H9 (cell line): ENCODE results near the gene RDH5. TPM values are rescaled to one million over a fixed set of nuclear protein-coding genes. Genes with fewer than 3 reads are reported as not detected.
A peak's percentile ranks its signal among the peaks of the same experiment; 100 is the strongest.

Source experiments
- DNase-seq: peaks from one replicate; pipeline ENCODE4 v3.0.0-alpha.2; 2017
- H2AFZ ChIP-seq: one replicate; pipeline ENCODE4 v1.6.1; 2013; ENCODE audit warnings: mild to moderate bottlenecking, low read length, control low read depth, moderate library complexity
- H2AK5ac ChIP-seq: 2 replicates; pipeline ENCODE4 v1.6.1; 2013; ENCODE audit warnings: low read length, control low read depth, mixed read lengths; ENCODE audit not compliant: insufficient read length
- H2BK120ac ChIP-seq: one replicate; pipeline ENCODE4 v1.6.1; 2013; ENCODE audit warnings: low read depth, mild to moderate bottlenecking, low read length, control low read depth, inconsistent platforms; ENCODE audit not compliant: poor library complexity, severe bottlenecking
- H2BK12ac ChIP-seq: 2 replicates; pipeline ENCODE4 v1.6.1; 2013; ENCODE audit warnings: low read length, control low read depth, mixed read lengths, low read depth; ENCODE audit not compliant: insufficient read length
- H2BK15ac ChIP-seq: 2 replicates; pipeline ENCODE4 v1.6.1; 2013; ENCODE audit warnings: low read depth, low read length, control low read depth
- H2BK20ac ChIP-seq: one replicate; pipeline ENCODE4 v1.6.1; 2013; ENCODE audit warnings: low read depth, mild to moderate bottlenecking, low read length, control low read depth, inconsistent platforms; ENCODE audit not compliant: poor library complexity, severe bottlenecking
- H2BK5ac ChIP-seq: 2 replicates; pipeline ENCODE4 v1.6.1; 2013; ENCODE audit warnings: low read length, control low read depth, mixed read lengths; ENCODE audit not compliant: insufficient read length
- H3K14ac ChIP-seq: 2 replicates; pipeline ENCODE4 v1.6.1; 2013; ENCODE audit warnings: low read length, control low read depth; ENCODE audit not compliant: insufficient read depth
- H3K18ac ChIP-seq: 2 replicates; pipeline ENCODE4 v1.6.1; 2013; ENCODE audit warnings: low read depth, mild to moderate bottlenecking, mixed read lengths, low read length, control low read depth; ENCODE audit not compliant: insufficient read length
- H3K23ac ChIP-seq: 2 replicates; pipeline ENCODE4 v1.6.1; 2013; ENCODE audit warnings: low read length, control low read depth, mixed read lengths, low read depth; ENCODE audit not compliant: insufficient read length
- H3K23me2 ChIP-seq: 2 replicates; pipeline ENCODE4 v1.6.1; 2013; ENCODE audit warnings: low read depth, mild to moderate bottlenecking, mixed read lengths, low read length, control low read depth; ENCODE audit not compliant: insufficient read length, poor library complexity, severe bottlenecking
- H3K27ac ChIP-seq: 2 replicates; pipeline ENCODE4 v1.5.1; 2013; ENCODE audit warnings: low read length, control low read depth, mixed read lengths, low read depth; ENCODE audit not compliant: insufficient read length
- H3K27me3 ChIP-seq: 2 replicates; pipeline ENCODE4 v1.6.1; 2013; ENCODE audit warnings: low read length, control low read depth, inconsistent platforms; ENCODE audit not compliant: insufficient read depth
- H3K4ac ChIP-seq: 2 replicates; pipeline ENCODE4 v1.6.1; 2013; ENCODE audit warnings: low read depth, mild to moderate bottlenecking, control low read depth, inconsistent platforms, low read length, moderate library complexity
- H3K4me1 ChIP-seq: 2 replicates; pipeline ENCODE4 v1.6.1; 2013; ENCODE audit warnings: low read length, control low read depth, inconsistent platforms; ENCODE audit not compliant: insufficient read depth
- H3K4me2 ChIP-seq: 2 replicates; pipeline ENCODE4 v1.6.1; 2013; ENCODE audit warnings: low read length, control low read depth, mixed read lengths; ENCODE audit not compliant: insufficient read length, insufficient read depth
- H3K56ac ChIP-seq: 2 replicates; pipeline ENCODE4 v1.6.1; 2013; ENCODE audit warnings: low read depth, mild to moderate bottlenecking, mixed read lengths, low read length, control low read depth; ENCODE audit not compliant: insufficient read length
- H3K79me1 ChIP-seq: 2 replicates; pipeline ENCODE4 v1.6.1; 2013; ENCODE audit warnings: low read depth, mild to moderate bottlenecking, moderate library complexity, low read length, control low read depth, inconsistent platforms; ENCODE audit not compliant: insufficient read depth, poor library complexity, severe bottlenecking
- H3K79me2 ChIP-seq: 2 replicates; pipeline ENCODE4 v1.6.1; 2013; ENCODE audit warnings: low read length, control low read depth, inconsistent platforms; ENCODE audit not compliant: insufficient read depth
- H3K9ac ChIP-seq: 2 replicates; pipeline ENCODE4 v1.6.1; 2013; ENCODE audit warnings: low read length, control low read depth, mixed read lengths; ENCODE audit not compliant: insufficient read length; ENCODE audit errors: extremely low read depth
- H3K9me3 ChIP-seq: one replicate; pipeline ENCODE4 v1.6.1; 2013; ENCODE audit warnings: low read depth, low read length, inconsistent platforms; ENCODE audit not compliant: control insufficient read depth
- H3T11ph ChIP-seq: one replicate; pipeline ENCODE4 v1.6.1; 2013; ENCODE audit warnings: mild to moderate bottlenecking, low read length, control low read depth, inconsistent platforms
- H4K20me1 ChIP-seq: one replicate; pipeline ENCODE4 v1.6.1; 2013; ENCODE audit not compliant: control insufficient read depth, insufficient read length, insufficient read depth
- H4K5ac ChIP-seq: 2 replicates; pipeline ENCODE4 v1.6.1; 2013; ENCODE audit warnings: low read depth, mild to moderate bottlenecking, mixed read lengths, low read length, control low read depth; ENCODE audit not compliant: insufficient read length
- H4K8ac ChIP-seq: replicated peaks from 2 replicates; pipeline ENCODE4 v1.6.1; 2013; ENCODE audit warnings: low read length, control low read depth, mixed read lengths, low read depth; ENCODE audit not compliant: insufficient read length
- H4K91ac ChIP-seq: 2 replicates; pipeline ENCODE4 v1.6.1; 2013; ENCODE audit warnings: low read depth, mild to moderate bottlenecking, moderate library complexity, mixed read lengths, low read length, control low read depth; ENCODE audit not compliant: insufficient read length
- H3K27ac Mint-ChIP-seq, 3 experiments: 2 replicates in 2 of 3; 3 replicates in 1 of 3; pipeline ENCODE4 v1.8.0; 2020 to 2021; ENCODE audit warnings: mixed read lengths in 3 of 3, mild to moderate bottlenecking in 1 of 3, moderate library complexity in 1 of 3
- H3K27me3 Mint-ChIP-seq: 2 replicates; pipeline ENCODE4 v1.8.0; 2021; ENCODE audit warnings: low read depth, mild to moderate bottlenecking, moderate library complexity, mixed read lengths
- H3K36me3 Mint-ChIP-seq, 3 experiments: 2 replicates in 2 of 3; 3 replicates in 1 of 3; pipeline ENCODE4 v1.8.0; 2020 to 2021; ENCODE audit warnings: low read depth in 3 of 3, mixed read lengths in 3 of 3; ENCODE audit not compliant: insufficient read depth in 1 of 3
- H3K4me1 Mint-ChIP-seq, 2 experiments: 2 replicates each; pipeline ENCODE4 v1.8.0; 2020; ENCODE audit warnings: mixed read lengths in 2 of 2
- H3K4me3 Mint-ChIP-seq, 2 experiments: 2 replicates in 1 of 2; 3 replicates in 1 of 2; pipeline ENCODE4 v1.8.0; 2020 to 2021; ENCODE audit warnings: mild to moderate bottlenecking in 2 of 2, mixed read lengths in 2 of 2, moderate library complexity in 1 of 2
- H3K9me3 Mint-ChIP-seq, 2 experiments: 2 replicates in 1 of 2; 3 replicates in 1 of 2; pipeline ENCODE4 v1.8.0; 2020; ENCODE audit warnings: mild to moderate bottlenecking in 2 of 2, mixed read lengths in 2 of 2, moderate library complexity in 1 of 2
- CTCF ChIP-seq: fragments of 200-600 bp; sonication (generic); conservative IDR thresholded peaks from 3 replicates; pipeline ENCODE4 v1.8.0; 2021; ENCODE audit warnings: antibody characterized with exemption, mild to moderate bottlenecking
- WGBS: extraction: QIAGEN DNeasy Blood & Tissue Kit; methylation state at CpG from one replicate; pipeline ENCODE4 v1.1.7; 2013; ENCODE audit warnings: missing lambda C conversion rate, low lambda C conversion rate, mixed read lengths; ENCODE audit not compliant: insufficient read length; ENCODE audit errors: extremely low coverage; 5-methylcytosine and 5-hydroxymethylcytosine counted together
- total RNA-seq: library from RNA; stranded (reverse); gene quantifications from 2 replicates; pipeline ENCODE4 v1.2.1, GENCODE V29; 2021

Gene RDH5
- total RNA-seq, 1 experiment from 2014 or later, result 6.6 TPM

- no peak overlapping the region for H3K9ac ChIP-seq
These were observed 21.9 kb downstream of the RDH5 start for GRCh38 chr12:55741931-55742680.

More at GRCh38 chr12:55741931-55742680, 21.9 kb downstream of the RDH5 start:
- Mint-ChIP-seq H3K9me3 (no peaks in the 10 kb centered on the region), H3K27me3 (peaks cover 8% of the 10 kb centered on the region), H3K4me3 (peak overlapping the region; percentile 69 to 90), H3K4me1 (peaks cover 46 to 48% of the 10 kb centered on the region in 2 experiments), H3K27ac (peak overlapping the region; percentile 74 to 87 (median 76); a peak in 5 of 7 replicates), H3K36me3 (peaks cover 0 to 3% (median 1%) of the 10 kb centered on the region in 3 experiments; a peak in 3 of 7 replicates)
- peaks cover 36% of the 10 kb centered on the region for H3K23me2 ChIP-seq
- H3K4me1 ChIP-seq, result peaks cover 4% of the 10 kb centered on the region; the same call in 1 of the 2 replicates
- DNase-seq, result no peak
- peak overlapping the region; percentile 83 for H3K4me2 ChIP-seq
- no peak overlapping the region for H3K14ac ChIP-seq
- H2BK12ac ChIP-seq, result no peak overlapping the region
- no peak overlapping the region for H2BK120ac ChIP-seq
- H2BK20ac ChIP-seq, result no peak overlapping the region
- no peak overlapping the region for H3K4ac ChIP-seq
- no peak overlapping the region for H3T11ph ChIP-seq
- no peaks in the 10 kb centered on the region for H3K27me3 ChIP-seq
- H2AFZ ChIP-seq, result no peak overlapping the region
- H2BK5ac ChIP-seq, result no peak overlapping the region
- no peak overlapping the region for H3K23ac ChIP-seq
- no peak overlapping the region for H3K56ac ChIP-seq
- H3K27ac ChIP-seq, result no peak overlapping the region
- H3K79me2 ChIP-seq, result peaks cover 6% of the 10 kb centered on the region; the same call in 1 of the 2 replicates
- H3K18ac ChIP-seq, result no peak overlapping the region
- no peaks in the 10 kb centered on the region for H3K9me3 ChIP-seq
- no peak overlapping the region for H4K8ac ChIP-seq
- no peak overlapping the region for H2BK15ac ChIP-seq
- no peaks in the 10 kb centered on the region for H3K79me1 ChIP-seq
- WGBS, result no CpG with 5 or more reads among the region's 3 CpGs
- no peak for TF ChIP-seq CTCF
- H4K5ac ChIP-seq, result no peak overlapping the region
- H4K20me1 ChIP-seq, result no peaks in the 10 kb centered on the region
- H4K91ac ChIP-seq, result no peak overlapping the region
- H2AK5ac ChIP-seq, result no peak overlapping the region
